GM21619 (cell line): Measurements from ENCODE around the gene ADAMTS15.
A peak's percentile ranks its signal among the peaks of the same experiment; 100 is the strongest.
"Not testable (repeated sequence)": the region's sequence is repeated elsewhere in the genome, so short reads cannot be mapped to it uniquely, and the experiment has no call there.

Experiments
- ATAC-seq: cut with Tn5 transposase; IDR thresholded peaks from one replicate; pipeline ENCODE4 v1.9.1; 2021; ENCODE audit not compliant: unreplicated experiment

The ADAMTS15 gene

GRCh38 chr11:130434521-130435223, 13.8 kb upstream of the ADAMTS15 start:
- ATAC-seq = peak; percentile 86

- ATAC-seq = no peak
Observed at GRCh38 chr11:130435671-130436070, 12.8 kb upstream of the ADAMTS15 start.

GRCh38 chr11:130436171-130436570, 12.3 kb upstream of the ADAMTS15 start:
- no peak for ATAC-seq

- no peak for ATAC-seq
Observed at GRCh38 chr11:130437848-130438247, 10.6 kb upstream of the ADAMTS15 start.

GRCh38 chr11:130438401-130439159, 9.9 kb upstream of the ADAMTS15 start:
- not testable (repeated sequence) for ATAC-seq

- no peak for ATAC-seq
Observed at GRCh38 chr11:130439160-130439519, 9.3 kb upstream of the ADAMTS15 start.

- ATAC-seq = no peak
Observed at GRCh38 chr11:130439876-130440275, 8.6 kb upstream of the ADAMTS15 start.

GRCh38 chr11:130441719-130442118, 6.7 kb upstream of the ADAMTS15 start:
- no peak for ATAC-seq

GRCh38 chr11:130442737-130443136, 5.7 kb upstream of the ADAMTS15 start:
- ATAC-seq = no peak

GRCh38 chr11:130445788-130446187, 2.7 kb upstream of the ADAMTS15 start:
- no peak for ATAC-seq

- no peak for ATAC-seq
Observed at GRCh38 chr11:130448039-130448415, 418 bp upstream of the ADAMTS15 start.

GRCh38 chr11:130449310-130449990, 1.0 kb downstream of the ADAMTS15 start:
- ATAC-seq = no peak

- ATAC-seq = no peak
Observed at GRCh38 chr11:130449996-130450769, 1.7 kb downstream of the ADAMTS15 start.

GRCh38 chr11:130451231-130452019, 3.0 kb downstream of the ADAMTS15 start:
- ATAC-seq = no peak

- no peak for ATAC-seq
Observed at GRCh38 chr11:130452176-130452575, 3.7 kb downstream of the ADAMTS15 start.

- no peak for ATAC-seq
Observed at GRCh38 chr11:130452940-130453339, 4.5 kb downstream of the ADAMTS15 start.

- ATAC-seq = no peak
Observed at GRCh38 chr11:130454491-130455252, 6.2 kb downstream of the ADAMTS15 start.

- ATAC-seq = no peak
Observed at GRCh38 chr11:130455483-130456127, 7.2 kb downstream of the ADAMTS15 start.

- no peak for ATAC-seq
Observed at GRCh38 chr11:130456286-130456685, 7.8 kb downstream of the ADAMTS15 start.
